Left ventricle myocardium inferior (tissue), 1 donor: ENCODE measurements around the gene KLHL40. TPM values are rescaled to one million over a fixed set of nuclear protein-coding genes. Genes with fewer than 3 reads are reported as not detected.

ENCODE experiments used
- DNase-seq: peaks from one replicate; pipeline ENCODE4 v3.0.0-alpha.2; 2020
- H3K27ac ChIP-seq: fragments of 200-600 bp; replicated peaks from 2 replicates; pipeline ENCODE4 v1.8.0; 2021
- H3K27me3 ChIP-seq: fragments of 200-600 bp; 2 replicates; pipeline ENCODE4 v1.8.0; 2021; ENCODE audit warnings: low read depth
- H3K36me3 ChIP-seq: fragments of 200-600 bp; 2 replicates; pipeline ENCODE4 v1.8.0; 2021
- H3K4me1 ChIP-seq: fragments of 200-600 bp; 2 replicates; pipeline ENCODE4 v1.8.0; 2021
- H3K4me3 ChIP-seq: fragments of 200-600 bp; 2 replicates; pipeline ENCODE4 v1.8.0; 2021; ENCODE audit warnings: mild to moderate bottlenecking, moderate library complexity
- H3K9me3 ChIP-seq: fragments of 200-600 bp; replicated peaks from 2 replicates; pipeline ENCODE4 v1.8.0; 2021
- intact Hi-C: fragments of 100-400 bp; cut with micrococcal nuclease; formaldehyde crosslinking; loops from one replicate; pipeline ENCODE4 v1.11.0; 2022
- total RNA-seq: library from RNA; stranded (reverse); fragmentation: NEBNext Ultra II Directional; extraction: Animal tissue kit (Norgen Biotek cat#: 25700); gene quantifications from one replicate; pipeline ENCODE4 v1.2.1, GENCODE V29; 2021
- TF ChIP-seq, protein P1 (sequence below): fragments of 200-600 bp; IDR thresholded peaks from 2 replicates; pipeline ENCODE4 v1.8.0; 2021; ENCODE audit warnings: antibody characterized with exemption, mild to moderate bottlenecking, borderline replicate concordance
- donor health status: DM: no; HTN: yes; CAD: no; lungs with severe emphysema.

KLHL40 gene
- total RNA-seq, 1 donor from 2014 or later = 0.22 TPM

DNA sequence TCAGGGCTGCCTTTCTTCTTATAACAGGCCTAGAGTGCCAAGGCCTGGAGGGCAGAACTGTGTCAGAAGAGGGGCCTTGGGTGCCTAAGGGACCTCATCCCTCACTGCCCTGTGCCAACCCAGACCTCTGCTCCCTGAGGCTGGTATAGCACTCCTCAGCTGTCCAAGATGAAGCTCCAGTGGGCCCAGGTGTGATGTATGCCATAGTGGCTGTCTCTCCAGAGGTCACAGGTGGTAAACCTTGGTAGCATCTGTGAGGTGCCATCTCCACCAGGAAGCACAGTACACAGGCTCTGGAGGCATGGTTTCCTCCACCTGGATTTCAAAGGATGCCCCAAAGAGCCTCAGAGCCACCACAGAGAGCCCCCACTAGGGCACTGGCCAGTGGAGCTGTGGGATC is 12.3 kb upstream of the KLHL40 start:
- no peak for DNase-seq
- peaks cover 17% of the 10 kb centered on the region for H3K9me3 ChIP-seq
- no peaks in the 10 kb centered on the region for H3K36me3 ChIP-seq
- H3K4me3 ChIP-seq = no peak overlapping the region
- TF ChIP-seq, protein P1, sequence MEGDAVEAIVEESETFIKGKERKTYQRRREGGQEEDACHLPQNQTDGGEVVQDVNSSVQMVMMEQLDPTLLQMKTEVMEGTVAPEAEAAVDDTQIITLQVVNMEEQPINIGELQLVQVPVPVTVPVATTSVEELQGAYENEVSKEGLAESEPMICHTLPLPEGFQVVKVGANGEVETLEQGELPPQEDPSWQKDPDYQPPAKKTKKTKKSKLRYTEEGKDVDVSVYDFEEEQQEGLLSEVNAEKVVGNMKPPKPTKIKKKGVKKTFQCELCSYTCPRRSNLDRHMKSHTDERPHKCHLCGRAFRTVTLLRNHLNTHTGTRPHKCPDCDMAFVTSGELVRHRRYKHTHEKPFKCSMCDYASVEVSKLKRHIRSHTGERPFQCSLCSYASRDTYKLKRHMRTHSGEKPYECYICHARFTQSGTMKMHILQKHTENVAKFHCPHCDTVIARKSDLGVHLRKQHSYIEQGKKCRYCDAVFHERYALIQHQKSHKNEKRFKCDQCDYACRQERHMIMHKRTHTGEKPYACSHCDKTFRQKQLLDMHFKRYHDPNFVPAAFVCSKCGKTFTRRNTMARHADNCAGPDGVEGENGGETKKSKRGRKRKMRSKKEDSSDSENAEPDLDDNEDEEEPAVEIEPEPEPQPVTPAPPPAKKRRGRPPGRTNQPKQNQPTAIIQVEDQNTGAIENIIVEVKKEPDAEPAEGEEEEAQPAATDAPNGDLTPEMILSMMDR = no peak
- H3K27ac ChIP-seq = no peak overlapping the region
- intact Hi-C loops = no loop called here
- H3K4me1 ChIP-seq = peaks cover 5% of the 10 kb centered on the region
- H3K27me3 ChIP-seq = no peaks in the 10 kb centered on the region

DNA sequence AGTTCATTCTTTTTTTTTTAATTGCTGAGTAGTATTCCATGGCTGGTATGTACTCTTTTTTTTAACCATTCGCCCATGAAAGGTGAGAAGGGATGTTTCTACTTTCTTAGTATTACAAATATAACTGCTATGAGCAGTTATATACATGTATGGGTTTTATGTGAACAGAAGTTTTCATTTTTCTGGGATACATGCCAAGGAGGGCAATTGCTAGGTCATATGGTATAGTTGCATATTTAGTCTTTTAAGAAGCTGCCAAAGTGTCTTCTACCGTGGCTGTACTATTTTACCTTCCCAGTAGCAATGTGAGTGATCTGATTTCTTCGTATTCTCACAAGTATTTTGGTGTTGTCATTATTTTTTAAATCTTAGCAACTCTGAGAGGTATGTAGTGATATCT is 11.2 kb upstream of the KLHL40 start:
- Histone ChIP-seq H3K36me3 (no peaks in the 10 kb centered on the region), H3K4me1 (no peaks in the 10 kb centered on the region), H3K27ac (no peak overlapping the region), H3K9me3 (peaks cover 22% of the 10 kb centered on the region), H3K27me3 (no peaks in the 10 kb centered on the region), H3K4me3 (no peak overlapping the region)
- TF ChIP-seq, protein P1 = no peak
- intact Hi-C loops = no loop called here
- DNase-seq = no peak

DNA sequence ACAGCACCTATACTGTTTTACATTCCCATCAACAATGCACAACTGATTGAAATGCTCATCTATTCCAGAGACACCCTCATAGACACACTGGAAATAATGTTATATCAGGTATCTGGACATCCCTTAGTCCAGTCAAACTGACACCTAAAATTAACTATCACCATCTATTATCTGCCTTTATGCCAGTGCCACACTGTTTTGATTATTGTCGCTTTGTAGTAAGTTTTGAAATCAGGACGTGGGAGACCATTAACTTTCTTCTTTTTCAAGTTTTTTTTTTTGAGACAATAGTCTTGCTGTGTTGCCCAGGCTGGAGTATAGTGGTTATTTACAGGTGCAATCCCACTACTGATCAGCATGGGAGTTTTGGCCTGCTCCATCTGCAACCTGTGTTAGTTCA is 9.4 kb upstream of the KLHL40 start:
- intact Hi-C loops = no loop called here
- TF ChIP-seq, protein P1 = no peak
- no peaks in the 10 kb centered on the region for H3K27me3 ChIP-seq
- peaks cover 22% of the 10 kb centered on the region for H3K9me3 ChIP-seq
- no peaks in the 10 kb centered on the region for H3K36me3 ChIP-seq
- DNase-seq = no peak
- H3K4me1 ChIP-seq = no peaks in the 10 kb centered on the region
- no peak overlapping the region for H3K4me3 ChIP-seq
- H3K27ac ChIP-seq = no peak overlapping the region

DNA sequence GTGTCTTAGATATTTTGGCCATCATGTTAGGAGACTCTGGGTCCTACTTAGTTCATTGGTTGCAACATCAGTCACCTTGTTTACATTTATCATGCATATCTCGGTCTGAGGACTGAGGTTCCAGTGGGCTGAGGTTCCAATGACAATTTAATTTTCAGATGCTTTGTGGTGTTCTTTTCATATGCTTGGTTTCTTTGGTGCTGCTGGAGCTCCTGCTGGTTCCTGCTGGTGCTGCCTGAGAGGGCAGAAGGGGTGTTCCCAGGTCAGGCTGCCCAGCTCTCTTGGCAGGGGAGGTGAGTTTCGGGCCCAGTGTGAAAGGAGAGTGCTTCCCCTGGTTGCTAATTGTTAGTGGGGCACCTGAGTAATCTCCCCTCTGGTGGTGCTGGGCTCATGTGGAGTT is 6.9 kb upstream of the KLHL40 start:
- no peaks in the 10 kb centered on the region for H3K27me3 ChIP-seq
- peaks cover 22% of the 10 kb centered on the region for H3K9me3 ChIP-seq
- no peak for DNase-seq
- H3K4me3 ChIP-seq = no peak overlapping the region
- H3K27ac ChIP-seq = no peak overlapping the region
- TF ChIP-seq, protein P1 = no peak
- intact Hi-C loops = no loop called here
- peaks cover 3% of the 10 kb centered on the region for H3K4me1 ChIP-seq
- no peaks in the 10 kb centered on the region for H3K36me3 ChIP-seq

DNA sequence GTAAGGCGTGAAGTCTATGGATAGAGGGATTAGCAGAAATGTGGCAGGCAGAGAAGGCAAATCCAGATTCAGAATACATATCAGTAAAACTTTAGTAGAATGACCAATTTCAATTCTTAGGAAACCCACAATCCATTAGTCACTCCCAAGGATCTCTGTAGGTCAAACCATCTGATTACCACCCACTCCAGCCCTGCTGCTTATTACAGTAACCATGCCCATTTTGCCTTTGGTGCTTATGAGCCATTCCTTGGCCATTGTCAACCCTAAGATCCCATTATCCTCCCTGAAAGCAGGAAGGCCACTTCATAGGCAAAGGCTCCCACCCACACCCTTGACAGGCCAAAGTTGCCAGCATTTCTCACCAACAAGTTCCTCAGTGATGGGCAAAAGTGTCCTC is 5.1 kb upstream of the KLHL40 start:
- no peak overlapping the region for H3K4me3 ChIP-seq
- H3K9me3 ChIP-seq = peaks cover 22% of the 10 kb centered on the region
- no peaks in the 10 kb centered on the region for H3K36me3 ChIP-seq
- intact Hi-C loops = no loop called here
- H3K4me1 ChIP-seq = peaks cover 17% of the 10 kb centered on the region
- no peak for DNase-seq
- H3K27me3 ChIP-seq = peaks cover 6% of the 10 kb centered on the region
- TF ChIP-seq, protein P1 = no peak
- H3K27ac ChIP-seq = no peak overlapping the region

DNA sequence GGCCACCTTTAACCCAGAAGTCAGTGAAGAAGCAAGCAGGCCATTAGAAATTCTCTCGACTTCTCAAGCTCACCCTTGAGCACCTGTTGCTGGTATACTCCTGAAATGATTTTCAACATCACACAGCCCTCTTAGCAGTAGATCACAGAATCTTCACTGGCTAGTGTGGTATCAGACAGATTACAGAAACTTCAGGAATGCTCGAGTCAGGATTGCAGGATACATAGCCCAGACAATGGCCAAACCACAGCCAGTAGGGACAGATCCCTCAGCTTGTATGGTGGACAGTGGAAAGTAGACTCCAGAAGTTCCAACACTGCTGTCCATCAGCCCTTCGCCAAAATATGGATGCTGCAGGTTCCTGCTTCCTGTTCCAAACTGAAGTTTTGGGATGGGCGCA is 4.5 kb upstream of the KLHL40 start:
- Histone ChIP-seq H3K27ac (no peak overlapping the region), H3K4me1 (peaks cover 23% of the 10 kb centered on the region), H3K4me3 (no peak overlapping the region), H3K27me3 (peaks cover 12% of the 10 kb centered on the region), H3K9me3 (peaks cover 20% of the 10 kb centered on the region), H3K36me3 (no peaks in the 10 kb centered on the region)
- no peak for DNase-seq
- intact Hi-C loops = no loop called here
- TF ChIP-seq, protein P1 = no peak
